K562 treated with DMSO at 1 percent for 48 hours (cell line): Measurements from ENCODE around the gene AIFM3. TPM values are rescaled to one million over a fixed set of nuclear protein-coding genes. Genes with fewer than 3 reads are reported as not detected.

Experiments
- total RNA-seq: library from RNA; unstranded; fragments of 300-600 nt; gene quantifications from 2 replicates; pipeline ENCODE4 v1.2.3, GENCODE V29; 2022; ENCODE audit warnings: low replicate concordance; ENCODE audit errors: extremely low read depth

AIFM3 gene, protein sequence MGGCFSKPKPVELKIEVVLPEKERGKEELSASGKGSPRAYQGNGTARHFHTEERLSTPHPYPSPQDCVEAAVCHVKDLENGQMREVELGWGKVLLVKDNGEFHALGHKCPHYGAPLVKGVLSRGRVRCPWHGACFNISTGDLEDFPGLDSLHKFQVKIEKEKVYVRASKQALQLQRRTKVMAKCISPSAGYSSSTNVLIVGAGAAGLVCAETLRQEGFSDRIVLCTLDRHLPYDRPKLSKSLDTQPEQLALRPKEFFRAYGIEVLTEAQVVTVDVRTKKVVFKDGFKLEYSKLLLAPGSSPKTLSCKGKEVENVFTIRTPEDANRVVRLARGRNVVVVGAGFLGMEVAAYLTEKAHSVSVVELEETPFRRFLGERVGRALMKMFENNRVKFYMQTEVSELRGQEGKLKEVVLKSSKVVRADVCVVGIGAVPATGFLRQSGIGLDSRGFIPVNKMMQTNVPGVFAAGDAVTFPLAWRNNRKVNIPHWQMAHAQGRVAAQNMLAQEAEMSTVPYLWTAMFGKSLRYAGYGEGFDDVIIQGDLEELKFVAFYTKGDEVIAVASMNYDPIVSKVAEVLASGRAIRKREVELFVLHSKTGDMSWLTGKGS
- total RNA-seq: not detected in 2 replicates

DNA sequence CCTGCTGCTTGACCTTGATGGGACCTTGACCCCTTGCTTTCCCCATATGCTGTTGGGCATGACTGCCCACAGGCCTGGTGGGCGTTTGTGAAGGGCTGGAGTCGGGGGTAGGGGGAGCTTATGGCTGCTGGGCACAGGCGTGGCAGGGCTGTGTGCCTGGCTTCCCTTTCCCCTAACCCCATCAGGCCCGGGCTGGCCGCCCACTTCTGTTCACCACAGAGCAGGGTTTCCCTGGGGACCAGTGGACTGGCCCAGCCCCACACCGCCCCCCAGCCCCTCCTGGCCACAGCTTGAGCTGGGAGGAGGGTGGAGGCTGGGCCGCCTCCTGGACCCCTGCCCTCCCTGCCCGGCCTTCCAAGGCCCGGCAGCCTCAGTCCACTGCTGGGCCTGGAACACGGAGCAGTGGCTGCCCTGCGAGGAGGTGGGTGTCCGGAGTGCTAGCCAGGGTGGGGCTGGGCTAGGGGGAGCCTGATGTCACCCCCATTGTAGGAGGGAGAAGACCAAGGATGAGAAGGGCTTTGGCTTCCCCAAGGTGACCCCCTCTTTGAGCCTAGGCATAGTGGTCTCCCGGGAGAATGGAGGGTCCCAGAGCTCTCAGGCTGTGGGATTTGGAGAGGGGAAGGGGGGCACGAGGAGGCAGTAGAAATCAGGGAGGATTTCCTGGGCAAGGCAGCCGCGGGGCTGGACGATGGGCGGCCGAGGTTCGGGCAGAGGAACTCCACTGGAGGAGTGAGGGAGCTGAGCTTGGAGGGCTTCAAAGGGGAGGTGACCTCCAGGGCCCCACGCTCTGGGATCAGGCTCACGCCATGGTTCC, at the start of gene AIFM3:
TSS of gene AIFM3 (plus strand) at position 373 of the 814 bp plus-strand sequence. CDS start 690 bp downstream, outside the sequence.

DNA sequence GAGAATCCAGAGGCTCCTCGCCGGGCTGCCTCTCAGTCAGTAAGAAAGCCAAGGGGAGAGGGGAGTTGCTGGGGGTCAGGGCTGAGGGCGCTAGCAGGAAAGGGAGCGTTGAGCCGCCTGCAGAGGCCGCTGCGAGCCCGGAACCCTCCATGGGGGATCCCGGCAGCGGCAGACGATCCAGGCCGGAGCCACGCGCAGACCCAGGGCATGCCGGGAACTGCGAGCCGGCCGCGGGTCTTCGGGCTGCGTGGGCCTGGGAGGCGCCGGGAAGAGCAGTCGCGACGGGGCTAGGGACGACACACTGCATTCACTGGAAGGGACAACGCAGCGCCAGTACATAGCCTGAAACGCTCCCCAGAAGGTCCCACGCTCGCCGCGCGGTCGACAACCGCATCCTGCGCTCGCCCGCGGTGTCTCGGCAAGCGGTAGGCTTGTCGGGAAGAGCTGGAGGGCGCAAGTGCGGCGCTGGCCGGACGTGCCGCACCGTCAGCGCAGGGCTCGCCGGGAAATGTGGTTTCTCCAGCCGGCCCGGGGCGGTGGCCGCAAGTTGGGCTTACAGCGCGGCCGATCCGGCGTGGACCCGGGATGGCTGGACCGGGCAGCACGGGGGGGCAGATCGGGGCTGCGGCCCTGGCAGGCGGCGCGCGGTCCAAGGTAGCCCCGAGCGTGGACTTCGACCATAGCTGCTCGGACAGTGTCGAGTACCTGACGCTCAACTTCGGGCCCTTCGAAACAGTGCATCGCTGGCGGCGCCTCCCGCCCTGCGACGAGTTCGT, 14.9 kb downstream of the AIFM3 start, which contains the start of gene LZTR1:
TSS of gene LZTR1 (plus strand) at position 511 of the 776 bp plus-strand sequence. CDS start at position 586, 75 bp downstream.

DNA sequence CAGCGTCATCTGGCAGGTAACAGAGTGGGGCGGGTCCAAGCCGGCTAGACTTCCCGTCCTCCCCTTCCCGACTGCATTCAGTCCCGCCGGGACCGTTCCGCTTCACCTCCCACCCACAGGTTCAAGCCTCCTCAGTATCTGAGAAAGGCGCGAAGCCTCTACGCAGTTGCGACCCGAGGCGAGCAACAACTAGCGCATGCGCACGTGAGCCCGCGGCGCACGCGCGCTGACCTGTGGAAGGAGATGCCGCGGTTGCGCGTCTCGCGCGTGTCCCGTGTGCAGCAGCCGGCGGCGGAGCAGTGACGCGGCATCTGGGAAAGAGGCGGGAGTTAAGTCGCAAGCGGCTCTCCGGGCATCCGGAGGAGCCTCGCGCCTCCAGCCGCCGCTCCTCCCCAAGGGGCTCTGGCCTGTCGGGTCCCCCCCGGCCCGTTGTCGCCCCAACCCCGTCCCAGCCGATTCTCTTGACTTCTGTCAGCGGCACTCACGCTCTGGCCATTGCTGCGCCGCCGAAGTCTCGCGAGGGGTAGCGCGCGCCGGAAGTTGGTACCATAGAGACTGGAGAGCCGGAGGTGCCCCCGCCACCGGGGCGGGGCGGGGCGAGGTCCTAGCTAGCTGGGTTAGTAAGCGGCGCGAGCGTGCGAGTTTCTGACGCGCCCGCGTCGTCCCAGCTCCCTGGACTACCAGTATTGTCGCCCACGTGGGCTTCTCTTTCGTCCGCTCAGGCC, 34.7 kb downstream of the AIFM3 start, which contains the start of gene THAP7:
TSS of gene THAP7 (minus strand) at position 518 of the 725 bp plus-strand sequence. CDS start at position 311, 207 bp downstream.

DNA sequence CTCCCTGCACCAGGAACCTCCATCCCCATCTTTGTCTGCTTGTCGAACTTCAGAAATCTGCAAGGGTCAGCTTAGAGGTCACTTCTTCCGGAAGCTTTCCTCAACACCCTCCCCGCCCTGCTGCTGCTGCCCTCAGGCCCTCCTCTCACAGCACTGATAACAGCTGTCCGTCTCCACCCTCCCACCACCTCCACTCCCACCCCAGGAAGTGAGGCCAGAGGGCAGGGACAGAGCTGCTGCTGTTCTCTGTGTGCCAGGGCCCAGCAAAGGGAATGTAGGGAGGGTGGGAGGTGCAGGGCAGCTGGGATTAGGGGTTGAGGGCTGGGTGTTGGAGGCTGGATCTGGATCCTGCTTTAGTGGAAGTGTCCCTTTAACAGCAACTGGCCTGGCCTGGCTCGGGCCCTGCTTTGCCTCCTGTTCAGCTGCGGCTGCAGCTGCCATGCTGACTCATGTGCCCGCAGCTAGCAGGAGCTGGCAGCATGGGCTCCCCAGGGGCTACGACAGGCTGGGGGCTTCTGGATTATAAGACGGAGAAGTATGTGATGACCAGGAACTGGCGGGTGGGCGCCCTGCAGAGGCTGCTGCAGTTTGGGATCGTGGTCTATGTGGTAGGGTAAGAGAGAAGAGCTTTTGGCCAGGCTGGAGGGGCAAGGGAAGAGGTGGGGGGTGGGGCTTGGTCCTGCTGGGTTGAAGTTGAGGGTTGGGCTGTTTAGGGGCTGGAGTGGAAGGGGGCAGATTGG, 47.8 kb downstream of the AIFM3 start, which contains the start of gene P2RX6:
TSS of gene P2RX6 (plus strand) at position 440 of the 740 bp plus-strand sequence. CDS start at position 450, 10 bp downstream.

Other genes starting within 250 kb of the AIFM3 start
- gene SERPIND1, start 193.1 kb upstream of the AIFM3 start, total RNA-seq: not detected in 2 replicates
- 418 TPM in 1 of 2 replicates, not detected in the other for gene PI4KA, start 108.4 kb upstream of the AIFM3 start, total RNA-seq
- gene SNAP29, start 108.2 kb upstream of the AIFM3 start, total RNA-seq: not detected in 2 replicates
- gene CRKL, start 49.8 kb upstream of the AIFM3 start, total RNA-seq: 88.5 and 326 TPM in 2 replicates
- gene LZTR1, start 15.0 kb downstream of the AIFM3 start, total RNA-seq: not detected in 2 replicates
- gene THAP7, start 34.9 kb downstream of the AIFM3 start, total RNA-seq: 529 TPM in 1 of 2 replicates, not detected in the other
- not detected in 2 replicates for gene P2RX6, start 47.9 kb downstream of the AIFM3 start, total RNA-seq
- gene SLC7A4, start 65.3 kb downstream of the AIFM3 start, total RNA-seq: not detected in 2 replicates
- not detected in 2 replicates for gene LRRC74B, start 78.7 kb downstream of the AIFM3 start, total RNA-seq